GM18951 (cell line): ENCODE data around the gene TTLL8.
A peak's percentile ranks its signal among the peaks of the same experiment; 100 is the strongest.

Experiments used
- POLR2A ChIP-seq: IDR thresholded peaks from 4 replicates; pipeline ENCODE4 v1.6.1; 2011; ENCODE audit warnings: mild to moderate bottlenecking; ENCODE audit not compliant: insufficient read length, insufficient read depth; ENCODE audit errors: extremely low read depth
- in situ Hi-C: fragments of 300-500 bp; cut with MboI; formaldehyde crosslinking; loops from one replicate; pipeline ENCODE4 v1.12.0; 2022; ENCODE audit warnings: low sequenced_read_pairs, mixed read lengths, inconsistent platforms; ENCODE audit not compliant: unreplicated experiment

Gene TTLL8

GRCh38 chr22:50027639-50028537 lies 30.2 kb downstream of the TTLL8 start:
- in situ Hi-C loops, result loop anchor here (25.0 kb wide), 1 partner anchor 266 kb away; no protein-coding TSS in a partner anchor
- TF ChIP-seq POLR2A, result no peak

- in situ Hi-C loops, result loop anchor here (25.0 kb wide), 1 partner anchor 264 kb away; no protein-coding TSS in a partner anchor
- no peak for TF ChIP-seq POLR2A
These were observed 32.1 kb downstream of the TTLL8 start for GRCh38 chr22:50025993-50026392.

- no peak for TF ChIP-seq POLR2A
- in situ Hi-C loops, result no loop called here
These were observed 35.8 kb downstream of the TTLL8 start for GRCh38 chr22:50022171-50022819.

GRCh38 chr22:50020606-50021005 lies 37.5 kb downstream of the TTLL8 start:
- no peak for TF ChIP-seq POLR2A
- in situ Hi-C loops, result no loop called here

GRCh38 chr22:50019316-50019715 lies 38.8 kb downstream of the TTLL8 start:
- in situ Hi-C loops, result no loop called here
- no peak for TF ChIP-seq POLR2A

- in situ Hi-C loops, result no loop called here
- no peak for TF ChIP-seq POLR2A
These were observed 39.4 kb downstream of the TTLL8 start for GRCh38 chr22:50018608-50019285.

- TF ChIP-seq POLR2A, result no peak
- in situ Hi-C loops, result no loop called here
These were observed 40.3 kb downstream of the TTLL8 start for GRCh38 chr22:50017701-50018224.

GRCh38 chr22:50016988-50017700 lies 41.0 kb downstream of the TTLL8 start:
- TF ChIP-seq POLR2A, result peak; percentile 51
- in situ Hi-C loops, result no loop called here

- no peak for TF ChIP-seq POLR2A
- in situ Hi-C loops, result no loop called here
These were observed 41.6 kb downstream of the TTLL8 start for GRCh38 chr22:50016308-50016987.

- in situ Hi-C loops, result no loop called here
These were observed 42.4 kb downstream of the TTLL8 start for GRCh38 chr22:50015451-50016307.

GRCh38 chr22:50014655-50015401 lies 43.3 kb downstream of the TTLL8 start:
- no peak for TF ChIP-seq POLR2A
- in situ Hi-C loops, result no loop called here

More at GRCh38 chr22:50015451-50016307, 42.4 kb downstream of the TTLL8 start:
- TF ChIP-seq POLR2A, result no peak
